GM06990 (cell line): ENCODE data around the gene ABCC5.

Experiments used
- DNase-seq: peaks from one replicate; pipeline ENCODE4 v3.0.0-alpha.2; 2011; ENCODE audit not compliant: insufficient read length; ENCODE audit errors: extremely low read depth
- H3K27me3 ChIP-seq: replicated peaks from 2 replicates; pipeline ENCODE4 v1.6.0; 2011; ENCODE audit warnings: low read length; ENCODE audit not compliant: control insufficient read depth, insufficient read depth
- H3K36me3 ChIP-seq: 2 replicates; pipeline ENCODE4 v1.5.1; 2011; ENCODE audit warnings: low read length; ENCODE audit not compliant: control insufficient read depth, insufficient read depth
- H3K4me3 ChIP-seq: replicated peaks from 2 replicates; pipeline ENCODE4 v1.5.1; 2011; ENCODE audit warnings: low read depth, mild to moderate bottlenecking, control low read depth, low read length
- CTCF ChIP-seq: IDR thresholded peaks from 2 replicates; pipeline ENCODE4 v1.5.1; 2011; ENCODE audit warnings: low read length, control low read depth, mild to moderate bottlenecking, inconsistent platforms; ENCODE audit not compliant: insufficient read depth, poor library complexity, severe bottlenecking

ABCC5 gene

GRCh38 chr3:183907176-183907575, 110.5 kb downstream of the ABCC5 start:
- Histone ChIP-seq H3K36me3 (no peaks in the 10 kb centered on the region), H3K4me3 (no peak overlapping the region)
- no peak for TF ChIP-seq CTCF

GRCh38 chr3:183906234-183906921, 111.3 kb downstream of the ABCC5 start:
- Histone ChIP-seq H3K4me3 (no peak overlapping the region), H3K36me3 (no peaks in the 10 kb centered on the region), H3K27me3 (no peaks in the 10 kb centered on the region)
- no peak for TF ChIP-seq CTCF
- DNase-seq, result no peak

More at GRCh38 chr3:183907176-183907575, 110.5 kb downstream of the ABCC5 start:
- no peak for DNase-seq
- H3K27me3 ChIP-seq, result no peaks in the 10 kb centered on the region

- TF ChIP-seq CTCF, result no peak
- no peak for DNase-seq
- no peak overlapping the region for H3K4me3 ChIP-seq
- no peaks in the 10 kb centered on the region for H3K36me3 ChIP-seq
- no peaks in the 10 kb centered on the region for H3K27me3 ChIP-seq
Observed at GRCh38 chr3:183904833-183905780, 112.6 kb downstream of the ABCC5 start.

- H3K27me3 ChIP-seq, result no peaks in the 10 kb centered on the region
- H3K4me3 ChIP-seq, result no peak overlapping the region
- no peak for TF ChIP-seq CTCF
- no peak for DNase-seq
- no peaks in the 10 kb centered on the region for H3K36me3 ChIP-seq
Observed at GRCh38 chr3:183898028-183898431, 119.7 kb downstream of the ABCC5 start.

GRCh38 chr3:183897606-183898005, 120.1 kb downstream of the ABCC5 start:
- Histone ChIP-seq H3K27me3 (no peaks in the 10 kb centered on the region), H3K4me3 (no peak overlapping the region), H3K36me3 (no peaks in the 10 kb centered on the region)
- no peak for TF ChIP-seq CTCF
- DNase-seq, result no peak
